ENCODE results near the gene OOSP4A. TPM values are rescaled to one million over a fixed set of nuclear protein-coding genes. Genes with fewer than 3 reads are reported as not detected.

The OOSP4A gene
- total RNA-seq (2012; rRNA removed) (not detected in 2 replicates), polyA plus RNA-seq (2012; rRNA removed) (not detected in 2 replicates), Bru-seq, nascent RNA (not detected), BruChase-seq, experiment 1, labeled RNA remaining after a 6-hour chase (not detected), BruChase-seq, experiment 2, labeled RNA remaining after a 2-hour chase (not detected)
- not detected in 2 replicates for polyA plus RNA-seq (2012; cell fraction: cytosol; rRNA removed)
- polyA plus RNA-seq (2012; cell fraction: nucleus; rRNA removed; ENCODE audit: low replicate concordance), result not detected in 2 replicates
- long read RNA-seq, result 0 reads

- no peaks in the 10 kb centered on the region for H3K36me3 ChIP-seq (ENCODE audit: control insufficient read depth, insufficient read depth, low read length)
- no peak within 1 kb of the TSS for H2BK20ac ChIP-seq (ENCODE audit: low read depth, low read length)
- in situ Hi-C loops (cut with MboI; ENCODE audit: low sequenced_read_pairs), result no loop called here
- H2BK120ac ChIP-seq (ENCODE audit: low read depth, low read length), result no peak within 1 kb of the TSS
- H4K8ac ChIP-seq (ENCODE audit: low read depth in 2 of 2, low read length in 2 of 2), result no peak within 1 kb of the TSS
- no peak within 1 kb of the TSS for H2BK15ac ChIP-seq (ENCODE audit: low read depth, low read length)
- dilution Hi-C loops (cut with HindIII; ENCODE audit: low sequenced_read_pairs, unreplicated experiment), result no loop called here
- H2BK5ac ChIP-seq (ENCODE audit: low read depth, low read length, poor library complexity, severe bottlenecking), result no peak within 1 kb of the TSS
- H3K4me1 ChIP-seq (ENCODE audit: control insufficient read depth, insufficient read depth, low read length), result no peaks in the 10 kb centered on the region
- no peak within 1 kb of the TSS for H3K56ac ChIP-seq (ENCODE audit: extremely low read depth, insufficient read depth, low read length)
- H3K23ac ChIP-seq (ENCODE audit: low read depth, low read length), result no peak within 1 kb of the TSS
- H3K4me2 ChIP-seq (ENCODE audit: low read depth, low read length), result no peak within 1 kb of the TSS
- H3K4me3 ChIP-seq (ENCODE audit: insufficient read depth, low read depth, low read length), result no peak within 1 kb of the TSS
- ATAC-seq (ENCODE audit: low read depth), result no peak
- no peak within 1 kb of the TSS for H3K14ac ChIP-seq (replicated peaks; ENCODE audit: low read depth, low read length)
- no peak within 1 kb of the TSS for H3K27ac ChIP-seq (ENCODE audit: insufficient read depth, low read length)
- WGBS, 2 experiments (ENCODE audit: extremely low coverage in 2 of 2, insufficient read length in 1 of 2), result no CpG with 5 or more reads among the region's 3 CpGs
- H2AK5ac ChIP-seq (ENCODE audit: low read depth, low read length), result no peak within 1 kb of the TSS
- H3K79me1 ChIP-seq (ENCODE audit: low read depth in 1 of 2, low read length in 2 of 2), result no peaks in the 10 kb centered on the region
- no peak within 1 kb of the TSS for H3K9ac ChIP-seq (ENCODE audit: low read depth, low read length)
- ChIA-PET CTCF (no interaction called here), POLR2A (ENCODE audit: unreplicated experiment) (no interaction called here)
- H2AK9ac ChIP-seq (replicated peaks; ENCODE audit: low read depth, low read length, poor library complexity), result no peak within 1 kb of the TSS
- no peak within 1 kb of the TSS for H3K18ac ChIP-seq (ENCODE audit: low read depth, low read length)
- no peak within 1 kb of the TSS for H2AFZ ChIP-seq (replicated peaks; ENCODE audit: low read length, poor library complexity)
- H3K27me3 ChIP-seq (ENCODE audit: control insufficient read depth, insufficient read depth, low read length), result no peaks in the 10 kb centered on the region
- BruUV-seq (replicated peaks), result no TSS peak
- no peak within 1 kb of the TSS for H3K4ac ChIP-seq (ENCODE audit: low read depth, low read length)
- no peak for TF ChIP-seq RCOR1 (IDR thresholded peaks at IDR 0.05; ENCODE audit: insufficient replicate concordance, low read length)
- no peak for TF ChIP-seq SMC3 (IDR thresholded peaks at IDR 0.05; ENCODE audit: low read depth, low read length)
- no peak for TF ChIP-seq MAFK (IDR thresholded peaks at IDR 0.05; ENCODE audit: low read depth, low read length)
- TF ChIP-seq MAZ (IDR thresholded peaks at IDR 0.05; ENCODE audit: borderline replicate concordance, low read depth, low read length), result no peak
- TF ChIP-seq CEBPB (IDR thresholded peaks at IDR 0.05; ENCODE audit: low read depth, low read length), result no peak
- TF ChIP-seq FOS (IDR thresholded peaks at IDR 0.05; ENCODE audit: low read depth, low read length), result no peak
- TF ChIP-seq RFX5 (IDR thresholded peaks at IDR 0.05; ENCODE audit: low read depth, low read length), result no peak
- TF ChIP-seq NFE2L2 (IDR thresholded peaks at IDR 0.05; ENCODE audit: low read depth, low read length), result no peak
- no peak within 1 kb of the TSS for H4K5ac ChIP-seq (ENCODE audit: low read depth, low read length)
- intact Hi-C loops (cut with micrococcal nuclease), result no loop called here
- no peak within 1 kb of the TSS for H4K91ac ChIP-seq (ENCODE audit: insufficient read depth, low read depth, low read length)
- no peaks in the 10 kb centered on the region for H3K9me3 ChIP-seq (ENCODE audit: control insufficient read depth, insufficient read depth, low read length)
- H4K20me1 ChIP-seq (ENCODE audit: insufficient read depth, low read length), result no peaks in the 10 kb centered on the region
- no peak for DNase-seq
- H3K9me1 ChIP-seq (ENCODE audit: insufficient read depth, low read length), result no peaks in the 10 kb centered on the region
Observed at GRCh38 chr11:59963733-59964132, at the start of gene OOSP4A. TSS of gene OOSP4A (plus strand) at chr11:59964033. CDS start at chr11:59964033, 0 bp downstream.

All from IMR-90 (cell line).